ENCODE measurements around the gene GPATCH2. TPM values are rescaled to one million over a fixed set of nuclear protein-coding genes. Genes with fewer than 3 reads are reported as not detected.

Gene GPATCH2
- total RNA-seq, 1 experiment from 2014 or later = 17.2 TPM

DNA sequence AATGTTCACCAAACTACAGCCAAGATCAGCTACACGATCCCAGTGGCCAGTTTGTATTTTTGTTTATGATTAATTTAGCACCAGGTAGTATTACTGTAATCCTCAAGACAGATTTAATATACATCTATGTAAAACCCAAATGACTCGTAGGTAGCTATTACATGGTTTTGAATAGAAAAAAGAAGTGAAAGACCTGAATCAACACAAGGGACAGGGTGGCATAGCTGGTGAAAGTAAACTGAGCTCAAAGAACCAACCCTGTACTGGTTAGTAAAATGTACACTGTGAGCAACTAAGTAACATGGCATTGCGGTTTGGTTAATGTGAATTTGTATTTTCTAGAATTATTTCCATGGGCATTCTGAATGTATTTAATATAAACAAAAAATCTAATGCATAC is 8.8 kb downstream of the GPATCH2 start:
- H4K20me1 ChIP-seq (ENCODE audit: low read length) = peaks cover 7% of the 10 kb centered on the region; the same call in 1 of the 2 replicates
- H3K27me3 ChIP-seq (ENCODE audit: low read length) = no peaks in the 10 kb centered on the region
- TF ChIP-seq EZH2phosphoT487 (IDR thresholded peaks at IDR 0.05; ENCODE audit: borderline replicate concordance, low read length) (no peak), EZH2 (IDR thresholded peaks at IDR 0.05; ENCODE audit: low read length, unreplicated experiment) (no peak)
- TF ChIP-seq, protein P1, sequence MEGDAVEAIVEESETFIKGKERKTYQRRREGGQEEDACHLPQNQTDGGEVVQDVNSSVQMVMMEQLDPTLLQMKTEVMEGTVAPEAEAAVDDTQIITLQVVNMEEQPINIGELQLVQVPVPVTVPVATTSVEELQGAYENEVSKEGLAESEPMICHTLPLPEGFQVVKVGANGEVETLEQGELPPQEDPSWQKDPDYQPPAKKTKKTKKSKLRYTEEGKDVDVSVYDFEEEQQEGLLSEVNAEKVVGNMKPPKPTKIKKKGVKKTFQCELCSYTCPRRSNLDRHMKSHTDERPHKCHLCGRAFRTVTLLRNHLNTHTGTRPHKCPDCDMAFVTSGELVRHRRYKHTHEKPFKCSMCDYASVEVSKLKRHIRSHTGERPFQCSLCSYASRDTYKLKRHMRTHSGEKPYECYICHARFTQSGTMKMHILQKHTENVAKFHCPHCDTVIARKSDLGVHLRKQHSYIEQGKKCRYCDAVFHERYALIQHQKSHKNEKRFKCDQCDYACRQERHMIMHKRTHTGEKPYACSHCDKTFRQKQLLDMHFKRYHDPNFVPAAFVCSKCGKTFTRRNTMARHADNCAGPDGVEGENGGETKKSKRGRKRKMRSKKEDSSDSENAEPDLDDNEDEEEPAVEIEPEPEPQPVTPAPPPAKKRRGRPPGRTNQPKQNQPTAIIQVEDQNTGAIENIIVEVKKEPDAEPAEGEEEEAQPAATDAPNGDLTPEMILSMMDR (conservative IDR thresholded peaks at IDR 0.05; ENCODE audit: low read depth, low read length) = no peak
- peaks cover 17% of the 10 kb centered on the region for H3K36me3 ChIP-seq (ENCODE audit: low read depth, low read length)
- no TSS peak for BruUV-seq (replicated peaks)
- H3K9me2 ChIP-seq (replicated peaks; ENCODE audit: low read length) = no peaks in the 10 kb centered on the region
- H3K27ac ChIP-seq (ENCODE audit: low read length) = no peak overlapping the region
- ChIA-PET CTCF (no interaction called here), POLR2A (ENCODE audit: unreplicated experiment) (interaction anchor here (0.5 kb wide), 1 partner anchor 582 kb away, joined by 7 read pairs; no protein-coding TSS in a partner anchor)
- ATAC-seq = no peak
- H3F3A ChIP-seq (ENCODE audit: low read length, unreplicated experiment) = no peaks in the 10 kb centered on the region
- no peak overlapping the region for H3K9ac ChIP-seq (ENCODE audit: low read length)
- H3K4me1 ChIP-seq (ENCODE audit: insufficient read depth, low read length) = no peaks in the 10 kb centered on the region
- no peak overlapping the region for H3K4me2 ChIP-seq (ENCODE audit: low read length)
- intact Hi-C loops (cut with micrococcal nuclease) = no loop called here
- no peak for DNase-seq
- peaks cover 75% of the 10 kb centered on the region for H3K79me2 ChIP-seq (ENCODE audit: low read length)
- no peak overlapping the region for H2AFZ ChIP-seq (ENCODE audit: low read length)
- no peaks in the 10 kb centered on the region for H3K9me3 ChIP-seq (ENCODE audit: low read length)
- H3K4me3 ChIP-seq (ENCODE audit: low read length) = no peak overlapping the region

DNA sequence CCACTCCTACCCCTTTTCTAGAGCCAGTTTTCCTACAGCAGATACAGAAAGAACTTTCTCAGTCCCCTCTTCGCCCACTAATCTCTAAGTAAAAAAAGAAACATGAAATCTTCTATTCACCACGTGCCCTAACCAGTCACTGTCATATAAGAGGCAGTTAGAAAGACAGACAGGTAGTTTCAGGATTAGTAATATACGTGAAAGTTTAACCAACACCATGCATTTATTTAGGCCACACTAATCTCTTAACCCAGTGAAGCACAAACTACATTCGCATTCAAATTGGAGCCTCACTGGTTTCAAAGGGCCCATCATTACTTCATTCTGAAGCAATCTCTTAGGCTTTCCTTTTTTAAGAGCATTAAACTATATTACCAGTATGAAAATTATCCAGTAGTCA is 10.1 kb downstream of the GPATCH2 start:
- Histone ChIP-seq H3K27ac (ENCODE audit: low read length) (no peak overlapping the region), H3K9me3 (ENCODE audit: low read length) (no peaks in the 10 kb centered on the region), H4K20me1 (ENCODE audit: low read length) (peaks cover 7% of the 10 kb centered on the region; the same call in 1 of the 2 replicates), H3K9me2 (replicated peaks; ENCODE audit: low read length) (no peaks in the 10 kb centered on the region), H2AFZ (ENCODE audit: low read length) (no peak overlapping the region), H3K9ac (ENCODE audit: low read length) (no peak overlapping the region), H3K27me3 (ENCODE audit: low read length) (no peaks in the 10 kb centered on the region), H3K79me2 (ENCODE audit: low read length) (peaks cover 63% of the 10 kb centered on the region), H3K36me3 (ENCODE audit: low read depth, low read length) (peaks cover 17% of the 10 kb centered on the region), H3K4me1 (ENCODE audit: insufficient read depth, low read length) (no peaks in the 10 kb centered on the region), H3K4me2 (ENCODE audit: low read length) (no peak overlapping the region), H3F3A (ENCODE audit: low read length, unreplicated experiment) (no peaks in the 10 kb centered on the region), H3K4me3 (ENCODE audit: low read length) (no peak overlapping the region)
- TF ChIP-seq EZH2 (IDR thresholded peaks at IDR 0.05; ENCODE audit: low read length, unreplicated experiment) (no peak), EZH2phosphoT487 (IDR thresholded peaks at IDR 0.05; ENCODE audit: borderline replicate concordance, low read length) (no peak)
- TF ChIP-seq, protein P1 (conservative IDR thresholded peaks at IDR 0.05; ENCODE audit: low read depth, low read length) = no peak
- no peak for DNase-seq
- no peak for ATAC-seq
- ChIA-PET CTCF (no interaction called here), POLR2A (ENCODE audit: unreplicated experiment) (no interaction called here)
- intact Hi-C loops (cut with micrococcal nuclease) = no loop called here
- no TSS peak for BruUV-seq (replicated peaks)

DNA sequence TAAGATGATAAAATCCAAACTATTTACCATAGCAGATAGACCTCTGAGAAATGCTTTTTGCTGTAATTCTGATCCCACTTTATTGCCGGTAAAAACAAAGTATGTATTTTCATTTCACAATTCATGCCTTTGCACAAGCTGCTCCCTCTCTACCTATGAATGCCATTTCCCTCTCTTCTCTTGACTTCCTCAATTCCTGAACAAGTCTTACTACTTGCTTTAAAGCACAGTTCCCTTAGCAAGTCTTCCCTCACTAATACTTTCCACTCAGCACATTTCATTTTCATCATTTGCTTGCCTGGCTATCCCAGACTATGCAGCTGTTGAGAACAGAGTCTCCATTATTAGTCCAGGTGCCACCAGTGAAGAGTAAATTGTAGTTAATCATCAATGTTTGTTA is 13.8 kb downstream of the GPATCH2 start:
- H3F3A ChIP-seq (ENCODE audit: low read length, unreplicated experiment) = no peaks in the 10 kb centered on the region
- no peak overlapping the region for H3K4me2 ChIP-seq (ENCODE audit: low read length)
- no peak overlapping the region for H2AFZ ChIP-seq (ENCODE audit: low read length)
- no peaks in the 10 kb centered on the region for H3K9me2 ChIP-seq (replicated peaks; ENCODE audit: low read length)
- DNase-seq = no peak
- no peak overlapping the region for H3K27ac ChIP-seq (ENCODE audit: low read length)
- POLR2A ChIA-PET (ENCODE audit: unreplicated experiment) = no interaction called here
- no peak overlapping the region for H3K9ac ChIP-seq (ENCODE audit: low read length)
- no TSS peak for BruUV-seq (replicated peaks)
- no peak for ATAC-seq
- TF ChIP-seq, protein P1 (conservative IDR thresholded peaks at IDR 0.05; ENCODE audit: low read depth, low read length) = no peak
- H4K20me1 ChIP-seq (ENCODE audit: low read length) = 0 out of 2 replicates have a peak, but pooled peaks cover 7% of the 10 kb centered on the region
- peaks cover 25% of the 10 kb centered on the region for H3K36me3 ChIP-seq (ENCODE audit: low read depth, low read length)
- intact Hi-C loops (cut with micrococcal nuclease) = no loop called here
- no peaks in the 10 kb centered on the region for H3K27me3 ChIP-seq (ENCODE audit: low read length)
- CTCF ChIA-PET = no interaction called here
- H3K9me3 ChIP-seq (ENCODE audit: low read length) = no peaks in the 10 kb centered on the region
- peaks cover 26% of the 10 kb centered on the region for H3K79me2 ChIP-seq (ENCODE audit: low read length)
- no peaks in the 10 kb centered on the region for H3K4me1 ChIP-seq (ENCODE audit: insufficient read depth, low read length)
- H3K4me3 ChIP-seq (ENCODE audit: low read length) = no peak overlapping the region
